CD4-positive, alpha-beta T cell treated with Interleukin-4 for 4 hours (primary cell): ENCODE measurements around the gene ACTA1.
"Not testable (repeated sequence)": the region's sequence is repeated elsewhere in the genome, so short reads cannot be mapped to it uniquely, and the experiment has no call there.

ENCODE experiments used
- DNase-seq: peaks from one replicate; pipeline ENCODE4 v3.0.0-alpha.2; 2020

Gene ACTA1

DNA sequence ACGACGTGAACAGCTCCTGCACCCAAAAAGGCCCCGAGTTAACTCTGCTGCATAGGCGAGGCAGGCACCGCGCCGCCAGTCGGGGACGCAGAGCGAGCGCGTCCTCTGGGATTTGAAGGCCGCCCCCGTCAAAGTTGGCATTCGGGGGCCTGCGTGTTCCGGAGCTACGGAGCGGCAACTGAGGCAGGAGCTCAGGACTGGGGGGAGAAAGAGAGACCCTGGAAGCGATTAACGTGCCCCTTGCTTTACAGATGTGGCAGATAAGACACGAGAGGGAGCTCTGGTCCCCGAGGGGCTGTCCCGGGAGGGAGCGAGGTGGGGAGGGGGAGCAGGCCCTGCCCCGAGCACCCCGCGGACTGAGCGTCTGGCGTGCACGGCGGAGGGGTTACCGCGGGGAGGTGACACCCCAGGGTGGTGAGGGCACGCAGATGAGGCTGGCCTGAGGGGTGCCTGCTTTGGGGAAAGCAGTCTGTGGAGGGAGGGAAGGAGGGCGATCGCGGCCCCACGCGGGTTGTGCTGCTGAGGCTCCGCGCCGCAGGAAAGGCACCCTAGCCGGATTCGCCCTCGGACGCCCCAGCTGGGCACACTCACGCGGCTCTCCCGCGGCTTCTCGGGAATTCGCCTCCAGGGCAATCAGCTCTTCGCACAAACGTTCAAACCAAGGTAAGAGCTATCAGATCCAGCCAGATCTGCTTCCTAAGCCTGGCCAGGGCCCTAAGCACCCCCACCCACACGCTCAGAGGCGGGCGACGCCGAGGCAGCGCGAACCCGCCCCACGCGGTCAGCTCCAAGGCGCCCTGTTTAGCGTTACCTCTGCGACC, 26.5 kb downstream of the ACTA1 start:
- DNase-seq, result no peak

DNA sequence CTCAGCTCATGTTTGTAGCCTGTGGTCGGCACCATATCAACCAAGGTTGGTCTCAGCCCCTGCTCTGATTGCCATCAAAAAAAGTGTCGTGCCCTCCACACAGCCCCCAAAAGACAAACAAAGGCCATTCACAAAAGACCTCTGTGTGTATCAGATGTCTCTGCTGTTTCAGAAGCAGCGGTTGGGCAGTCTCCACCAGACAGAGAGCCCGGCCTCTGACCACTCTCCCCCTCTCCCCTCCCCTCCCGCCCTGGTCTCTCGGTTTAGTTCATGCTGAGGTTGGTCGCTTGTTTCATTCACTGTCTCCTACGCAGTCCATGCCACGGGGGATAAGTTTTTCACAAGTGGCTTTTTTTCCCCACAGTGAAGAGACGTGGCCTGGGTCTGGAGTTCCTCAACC, 27.1 kb downstream of the ACTA1 start:
- no peak for DNase-seq

DNA sequence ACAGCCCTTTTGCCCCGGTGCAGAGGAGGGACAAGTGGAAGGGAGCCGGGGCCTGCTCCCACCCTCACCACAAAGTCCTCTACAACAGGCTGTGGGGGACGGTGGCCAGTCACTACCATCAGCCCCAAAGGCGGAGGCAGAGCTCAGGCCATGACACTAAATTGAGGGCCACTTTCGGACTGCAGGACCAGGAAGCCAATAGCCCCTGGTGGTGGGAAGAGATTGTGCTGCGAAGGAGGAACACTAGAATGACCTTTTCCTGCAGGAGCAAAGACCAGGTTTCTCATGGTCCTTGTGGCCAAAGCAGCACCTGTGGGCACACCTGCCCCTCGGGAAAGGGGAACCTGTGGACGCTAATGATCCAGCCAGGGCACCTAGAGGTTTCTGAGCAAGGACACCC, 30.3 kb downstream of the ACTA1 start:
- no peak for DNase-seq

DNA sequence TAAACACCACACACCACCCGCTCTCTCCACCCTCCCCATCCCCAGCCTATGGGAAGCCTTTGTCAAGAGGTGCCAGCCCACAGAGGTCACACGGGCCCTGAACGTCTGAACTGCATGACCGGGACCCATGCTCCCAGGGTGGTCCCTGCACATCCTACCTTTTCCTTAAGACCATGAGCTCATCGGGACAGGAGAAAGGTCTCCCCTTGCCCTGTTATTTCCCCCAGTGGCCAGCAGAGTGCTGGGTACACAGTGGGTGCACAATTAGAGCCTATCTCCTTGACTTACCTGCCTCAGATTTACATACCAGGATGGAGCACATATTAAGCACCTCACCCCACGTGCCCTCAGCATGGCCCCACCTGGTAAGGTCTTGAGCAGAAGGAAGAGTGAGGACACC, 30.9 kb downstream of the ACTA1 start:
- DNase-seq, result no peak

DNA sequence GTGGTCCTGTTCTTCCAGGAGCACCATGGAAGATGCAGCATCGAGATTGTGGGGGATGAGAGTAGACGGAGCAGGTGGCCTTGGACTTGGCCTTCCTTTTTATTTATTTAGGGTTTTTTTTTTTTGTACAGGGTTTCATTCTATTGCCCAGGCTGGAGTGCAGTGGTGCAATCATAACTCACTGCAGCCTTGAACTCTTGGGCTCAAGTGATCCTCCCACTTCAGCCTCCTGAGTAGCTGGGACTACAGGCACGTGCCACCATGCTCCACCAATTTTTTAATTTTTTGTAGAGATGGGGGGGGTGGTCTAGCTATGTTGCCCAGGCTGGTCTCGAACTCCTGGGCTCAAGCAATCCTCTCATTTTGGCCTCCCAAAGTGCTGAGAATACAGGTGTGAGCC, 31.6 kb downstream of the ACTA1 start:
- not testable (repeated sequence) for DNase-seq

DNA sequence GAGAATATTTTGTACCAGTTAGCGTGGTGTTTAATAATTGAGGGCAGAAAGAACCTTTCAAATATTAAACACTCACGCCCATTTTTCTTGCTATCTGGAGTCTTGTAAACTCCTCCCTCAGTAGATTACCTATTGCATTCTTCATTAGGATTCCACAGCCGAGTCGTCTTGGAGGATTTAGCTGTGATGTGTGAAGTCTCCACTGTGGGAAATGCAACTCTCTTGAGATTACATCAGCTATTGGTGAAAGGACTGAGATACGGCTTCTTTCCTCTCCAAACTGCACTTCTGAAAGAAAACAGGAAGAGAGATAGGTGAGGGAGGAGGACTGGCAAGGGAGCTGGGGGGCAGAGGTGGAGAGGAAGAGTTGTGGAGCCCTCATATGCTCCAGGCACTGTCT, 36.1 kb downstream of the ACTA1 start:
- no peak for DNase-seq

DNA sequence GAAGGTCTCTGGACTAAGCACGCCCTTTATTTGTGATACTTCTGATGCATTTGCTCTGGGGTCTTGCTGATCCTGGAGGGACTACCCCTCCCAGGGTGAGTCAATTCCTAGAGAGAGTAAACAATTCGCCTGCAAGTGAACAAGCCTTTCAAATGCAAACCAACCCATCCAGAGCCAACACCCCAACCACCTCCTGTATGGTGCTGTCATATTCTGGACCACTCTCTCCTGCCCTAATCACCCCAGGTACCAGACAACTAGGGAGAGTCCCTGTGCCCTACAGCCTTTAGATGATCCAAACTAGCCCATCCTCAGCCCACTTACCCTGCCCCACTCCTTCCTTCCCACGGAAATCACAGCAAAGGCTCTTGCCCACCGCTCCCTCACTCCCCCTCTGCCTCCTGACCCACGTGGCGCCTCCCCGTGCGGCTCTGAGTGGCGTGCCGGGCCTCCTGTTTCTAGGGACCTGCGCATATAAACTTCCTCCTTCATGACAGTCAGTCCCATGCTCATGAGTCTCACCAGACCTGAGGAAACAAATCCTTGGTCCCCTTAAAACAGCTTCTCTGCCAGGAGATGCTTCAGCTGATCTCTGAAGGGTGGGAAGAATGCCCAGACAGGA, 37.2 kb downstream of the ACTA1 start:
- DNase-seq, result no peak

DNA sequence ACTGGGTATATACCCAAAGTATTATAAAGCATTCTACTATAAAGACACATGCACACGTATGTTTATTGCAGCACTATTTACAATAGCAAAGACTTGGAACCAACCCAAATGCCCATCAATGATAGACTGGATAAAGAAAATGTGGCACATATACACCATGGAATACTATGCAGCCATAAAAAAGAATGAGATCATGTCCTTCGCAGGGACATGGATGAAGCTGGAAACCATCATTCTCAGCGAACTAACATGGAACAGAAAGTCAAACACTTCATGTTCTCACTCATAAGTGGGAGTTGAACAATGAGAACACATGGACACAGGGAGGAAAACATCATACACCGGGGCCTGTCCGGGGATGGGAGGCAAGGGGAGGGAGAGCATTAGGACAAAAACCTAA, 39.4 kb downstream of the ACTA1 start:
- not testable (repeated sequence) for DNase-seq

DNA sequence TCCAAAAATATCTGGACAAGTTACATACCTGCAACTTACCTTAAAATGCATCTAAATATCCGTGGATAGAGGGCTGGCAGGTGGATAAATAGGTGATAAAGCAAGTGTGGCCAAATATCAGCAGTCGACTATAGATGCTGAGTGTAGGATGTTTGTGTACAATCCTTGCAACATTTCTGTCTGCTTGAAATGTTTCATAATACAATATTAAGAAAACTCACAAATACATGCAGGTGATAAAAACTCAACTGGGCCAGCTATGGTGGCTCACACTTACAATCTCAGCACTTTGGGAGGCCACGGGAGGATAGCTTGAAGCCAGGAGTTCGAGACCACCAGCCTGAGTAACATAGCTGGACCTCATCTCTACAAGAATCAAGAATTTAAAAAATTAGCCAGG, 41.0 kb downstream of the ACTA1 start:
- no peak for DNase-seq

DNA sequence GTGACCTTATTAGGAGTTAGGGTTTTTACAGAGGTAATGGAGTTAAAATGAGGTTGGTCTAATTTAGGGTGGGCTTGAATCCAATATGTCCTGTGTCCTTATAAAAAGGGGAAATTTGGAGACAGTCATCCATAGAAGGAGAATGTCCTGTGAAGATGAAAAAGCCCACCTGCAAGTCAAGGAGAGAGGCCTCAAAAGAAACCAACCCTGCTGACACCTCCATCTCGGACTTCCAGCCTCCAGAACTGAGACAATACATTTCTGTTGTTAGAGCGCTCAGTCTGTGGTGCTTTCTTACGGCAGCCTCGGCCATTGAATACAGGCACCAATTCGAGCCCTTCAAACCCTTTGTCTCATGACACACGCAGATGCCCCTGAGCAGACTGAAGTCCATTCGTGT, 43.8 kb downstream of the ACTA1 start:
- DNase-seq, result no peak

DNA sequence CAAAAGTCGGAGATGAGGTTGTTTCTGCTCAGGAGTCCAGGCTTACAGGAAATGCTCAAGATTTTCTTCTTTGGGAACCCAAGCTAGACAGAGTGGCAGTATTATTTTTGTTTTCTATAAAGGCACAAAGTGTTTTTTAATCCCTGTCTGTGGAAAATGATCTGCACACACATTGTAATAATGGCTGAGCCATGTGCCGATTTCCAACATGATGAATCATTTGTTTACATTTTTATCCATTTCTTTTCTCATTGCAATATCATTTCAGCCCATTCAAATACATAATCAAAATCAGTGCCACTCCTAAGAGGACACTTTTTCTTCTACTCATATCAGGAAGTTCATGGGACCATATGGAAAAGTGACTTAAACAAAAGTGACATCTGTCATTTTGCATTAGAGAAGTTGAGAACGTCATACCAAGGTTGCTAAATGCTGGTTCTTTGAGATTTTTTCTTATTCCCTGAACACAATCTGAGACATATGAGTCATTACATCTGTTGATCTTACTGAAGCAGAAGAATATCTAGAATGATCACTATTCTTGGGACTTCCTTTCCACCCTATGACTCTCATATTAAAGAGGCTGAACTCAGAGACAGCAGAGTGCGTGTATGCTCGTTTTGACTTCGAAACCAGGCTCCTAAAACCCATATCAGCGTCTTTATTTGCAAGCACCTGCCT, 44.9 kb downstream of the ACTA1 start:
- DNase-seq, result no peak

DNA sequence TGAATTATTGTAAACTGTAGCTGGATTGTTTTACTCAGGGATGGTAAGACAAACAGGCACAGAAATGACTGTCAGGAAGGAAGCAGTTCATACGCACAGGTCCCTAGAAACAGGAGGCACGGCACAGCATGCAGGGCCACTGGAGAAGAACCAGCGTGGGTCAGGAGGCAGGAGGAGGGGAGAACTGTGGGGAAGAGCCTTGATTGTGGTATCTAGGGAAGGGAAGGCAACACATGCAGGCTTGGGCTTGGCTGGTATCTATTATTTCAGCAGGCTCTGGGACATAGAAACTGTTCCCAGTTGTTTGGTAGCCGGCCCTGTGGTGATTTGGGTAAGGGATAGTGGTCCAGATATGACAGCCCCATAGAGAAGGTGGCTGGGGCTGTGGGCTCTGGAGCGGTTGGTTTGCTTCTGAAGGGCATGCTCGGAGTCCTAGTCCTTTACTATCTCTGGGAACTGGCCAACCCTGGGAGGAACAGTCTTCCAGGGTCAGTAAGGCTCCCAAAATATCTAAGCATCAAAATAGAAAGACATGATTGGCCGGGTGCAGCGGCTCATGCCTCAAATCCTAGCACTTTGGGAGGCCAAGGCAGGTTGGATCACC, 47.9 kb downstream of the ACTA1 start:
- DNase-seq, result no peak

DNA sequence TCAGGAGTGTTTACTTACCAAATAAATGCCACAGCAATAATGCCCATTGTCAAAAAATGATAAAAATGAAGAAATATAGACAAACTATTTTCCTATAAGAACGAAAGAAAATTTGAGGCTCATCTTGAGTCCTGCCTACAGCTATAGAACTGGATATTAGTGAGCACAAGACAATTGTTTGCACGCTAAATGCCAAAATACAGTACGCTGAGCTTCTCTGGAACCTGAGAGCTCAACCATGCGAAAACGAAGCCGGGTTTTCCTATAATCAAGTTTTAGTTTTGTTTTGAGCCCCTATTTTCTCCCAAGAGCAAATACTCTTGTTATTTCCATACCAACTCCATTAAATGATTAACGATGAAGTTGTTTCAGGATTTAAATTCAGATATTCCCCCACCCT, 49.1 kb downstream of the ACTA1 start:
- DNase-seq, result no peak

DNA sequence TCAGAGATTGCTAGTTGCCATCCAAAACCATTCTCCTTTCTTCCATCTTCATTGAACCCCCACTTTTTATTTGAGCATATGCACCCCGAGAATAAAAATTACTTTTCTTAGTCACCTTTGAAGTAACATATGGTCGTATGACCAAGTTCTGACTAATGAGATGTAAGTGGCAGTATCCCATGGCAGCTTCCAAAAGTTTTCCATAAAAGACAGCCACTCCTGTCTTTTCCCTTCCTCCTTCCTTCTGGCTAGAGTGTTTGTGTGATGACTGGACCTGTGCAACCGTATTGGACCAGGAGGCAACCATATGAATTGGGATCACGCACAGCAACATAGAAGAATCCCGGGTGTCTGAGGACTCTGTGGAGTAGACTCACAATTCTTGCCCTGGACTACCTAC, 49.9 kb downstream of the ACTA1 start:
- no peak for DNase-seq

DNA sequence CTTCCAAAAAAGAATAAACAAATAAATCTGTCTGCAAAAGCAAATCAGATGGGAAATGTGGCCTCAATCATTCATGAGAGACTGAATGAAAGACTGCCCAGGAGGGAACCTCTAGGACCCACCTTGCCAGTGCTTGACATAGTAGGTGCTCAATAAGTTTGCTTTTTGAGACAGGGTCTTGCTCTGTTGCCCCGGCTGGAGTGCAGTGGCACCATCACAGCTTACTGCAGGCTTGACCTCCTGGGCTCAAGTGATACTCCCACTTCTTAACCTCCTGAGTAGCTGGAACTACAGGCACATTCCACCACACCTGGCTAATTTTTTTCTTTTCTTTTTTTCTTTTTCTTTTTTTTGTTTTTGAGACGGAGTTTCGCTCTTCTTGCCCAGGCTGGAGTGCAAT, 50.7 kb downstream of the ACTA1 start:
- DNase-seq, result no peak
